GM12801 (cell line): ENCODE data around the gene EML1.

ENCODE experiments used
- TF ChIP-seq, protein P1 (sequence below): IDR thresholded peaks from one replicate; pipeline ENCODE4 v1.5.1; 2011; ENCODE audit warnings: control low read depth; ENCODE audit not compliant: insufficient read length; ENCODE audit errors: extremely low read depth

Gene EML1

DNA sequence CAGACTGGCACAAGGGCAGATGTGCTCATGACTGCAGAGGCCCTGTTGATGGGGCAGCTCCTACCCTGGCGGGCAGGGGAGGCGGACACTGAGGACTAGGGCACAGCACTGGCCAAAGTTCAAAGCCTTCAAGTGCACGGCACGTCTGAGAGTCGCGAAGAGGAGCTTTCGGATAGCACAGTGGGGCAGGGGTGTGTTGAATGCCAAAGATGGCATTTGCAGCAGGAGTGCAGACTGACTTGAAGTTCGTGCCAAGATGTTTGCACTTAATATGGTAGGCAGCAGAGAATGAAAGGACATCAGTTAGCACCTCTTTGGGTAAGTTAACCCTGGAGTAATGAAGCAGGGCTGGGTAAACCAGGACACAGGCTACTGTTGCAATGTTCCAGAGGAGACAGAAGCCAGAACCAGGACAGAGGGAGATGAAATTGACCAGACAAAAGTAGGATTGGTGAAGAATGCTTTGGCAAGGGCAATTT, 6.7 kb upstream of the EML1 start:
- TF ChIP-seq, protein P1, sequence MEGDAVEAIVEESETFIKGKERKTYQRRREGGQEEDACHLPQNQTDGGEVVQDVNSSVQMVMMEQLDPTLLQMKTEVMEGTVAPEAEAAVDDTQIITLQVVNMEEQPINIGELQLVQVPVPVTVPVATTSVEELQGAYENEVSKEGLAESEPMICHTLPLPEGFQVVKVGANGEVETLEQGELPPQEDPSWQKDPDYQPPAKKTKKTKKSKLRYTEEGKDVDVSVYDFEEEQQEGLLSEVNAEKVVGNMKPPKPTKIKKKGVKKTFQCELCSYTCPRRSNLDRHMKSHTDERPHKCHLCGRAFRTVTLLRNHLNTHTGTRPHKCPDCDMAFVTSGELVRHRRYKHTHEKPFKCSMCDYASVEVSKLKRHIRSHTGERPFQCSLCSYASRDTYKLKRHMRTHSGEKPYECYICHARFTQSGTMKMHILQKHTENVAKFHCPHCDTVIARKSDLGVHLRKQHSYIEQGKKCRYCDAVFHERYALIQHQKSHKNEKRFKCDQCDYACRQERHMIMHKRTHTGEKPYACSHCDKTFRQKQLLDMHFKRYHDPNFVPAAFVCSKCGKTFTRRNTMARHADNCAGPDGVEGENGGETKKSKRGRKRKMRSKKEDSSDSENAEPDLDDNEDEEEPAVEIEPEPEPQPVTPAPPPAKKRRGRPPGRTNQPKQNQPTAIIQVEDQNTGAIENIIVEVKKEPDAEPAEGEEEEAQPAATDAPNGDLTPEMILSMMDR = no peak

DNA sequence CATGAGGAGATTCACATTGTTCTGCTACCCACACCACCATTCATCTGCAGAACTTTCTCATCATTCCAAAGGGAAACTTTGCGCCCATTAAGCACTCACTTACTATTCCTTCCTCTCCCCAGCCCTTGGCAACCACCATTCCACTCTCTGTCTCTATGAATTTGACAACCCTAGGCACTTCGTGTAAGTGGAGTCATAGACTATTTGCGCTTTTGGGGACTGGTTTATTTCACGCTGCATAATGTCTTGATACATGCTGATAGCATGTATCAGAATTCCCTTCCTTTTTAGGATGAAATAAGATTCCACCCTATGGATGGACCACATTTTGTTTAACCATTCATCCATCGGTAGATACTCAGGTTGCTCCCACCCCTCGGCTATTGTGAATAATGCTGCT, 4.5 kb upstream of the EML1 start:
- TF ChIP-seq, protein P1 = no peak

DNA sequence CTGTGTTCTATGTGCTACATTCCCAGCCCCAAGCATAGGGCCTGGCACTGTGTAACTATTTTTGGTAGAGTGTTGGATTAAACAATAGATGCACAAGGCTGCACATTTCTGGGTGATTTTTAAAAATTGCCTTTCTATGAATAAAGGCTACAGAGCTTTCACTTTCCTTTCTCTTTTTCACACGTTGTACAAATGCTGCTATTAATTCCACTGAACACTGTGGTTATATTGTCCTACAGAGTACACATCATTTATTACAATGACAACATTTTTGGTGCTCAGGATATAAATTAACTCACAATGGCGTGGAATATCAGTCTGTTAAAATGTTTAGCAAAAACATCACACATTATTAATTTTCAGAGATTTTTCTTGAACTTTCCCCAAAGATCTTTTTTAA, 3.6 kb upstream of the EML1 start:
- TF ChIP-seq, protein P1 = no peak

DNA sequence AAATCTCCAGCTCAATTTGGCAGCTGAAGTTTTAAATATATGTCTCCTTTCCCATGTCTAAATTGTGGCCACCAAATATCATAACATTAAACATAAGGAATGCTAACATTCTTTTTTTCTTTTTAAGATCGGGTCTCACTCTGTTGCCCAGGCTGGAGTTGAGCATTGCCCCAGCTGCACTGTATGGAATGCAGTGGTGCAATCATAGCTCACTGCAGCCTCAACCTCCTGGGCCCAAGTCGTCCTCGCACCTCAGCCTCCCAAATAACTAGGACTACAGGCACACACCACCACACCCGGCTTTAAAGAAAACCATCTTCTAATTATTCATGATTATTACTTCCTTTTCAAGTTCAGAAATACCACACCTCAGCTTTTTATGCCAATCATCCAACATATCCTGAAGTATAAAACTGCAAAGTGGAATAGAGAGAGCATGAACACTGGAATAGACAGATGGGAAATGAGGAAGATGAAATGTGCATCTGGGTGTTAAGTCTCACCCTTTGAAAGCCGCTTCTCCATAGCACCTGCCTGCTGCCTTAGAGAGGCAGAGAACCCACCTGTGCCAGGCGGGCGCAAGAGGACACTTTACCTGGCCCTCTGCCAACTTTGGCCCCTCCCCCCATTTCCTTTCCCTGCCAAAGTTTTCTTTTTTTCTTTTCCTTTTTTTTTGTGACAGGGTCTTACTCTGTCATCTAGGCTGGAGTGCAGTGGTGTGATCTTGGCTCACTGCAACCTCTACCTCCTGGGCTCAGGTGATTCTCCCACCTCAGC, 2.8 kb upstream of the EML1 start:
- TF ChIP-seq, protein P1 = no peak

DNA sequence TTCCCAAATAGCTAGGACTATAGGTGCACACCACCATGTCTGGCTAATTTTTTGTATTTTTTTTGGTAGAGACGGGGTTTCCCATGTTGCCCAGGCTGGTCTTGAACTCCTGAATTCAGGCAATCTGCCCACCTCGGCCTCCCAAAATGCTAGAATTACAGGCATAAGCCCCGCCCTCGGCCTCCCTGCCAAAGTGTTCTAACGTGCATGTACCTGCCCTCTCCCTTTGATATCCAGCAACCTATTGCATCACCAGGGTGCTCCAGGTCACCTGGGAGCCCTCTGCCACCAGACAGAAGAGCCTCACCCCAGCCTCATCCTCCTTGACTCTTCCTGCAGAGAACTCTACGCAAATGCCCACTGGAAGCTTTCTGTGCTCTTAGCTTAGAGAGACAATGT, 2.2 kb upstream of the EML1 start:
- TF ChIP-seq, protein P1 = no peak

DNA sequence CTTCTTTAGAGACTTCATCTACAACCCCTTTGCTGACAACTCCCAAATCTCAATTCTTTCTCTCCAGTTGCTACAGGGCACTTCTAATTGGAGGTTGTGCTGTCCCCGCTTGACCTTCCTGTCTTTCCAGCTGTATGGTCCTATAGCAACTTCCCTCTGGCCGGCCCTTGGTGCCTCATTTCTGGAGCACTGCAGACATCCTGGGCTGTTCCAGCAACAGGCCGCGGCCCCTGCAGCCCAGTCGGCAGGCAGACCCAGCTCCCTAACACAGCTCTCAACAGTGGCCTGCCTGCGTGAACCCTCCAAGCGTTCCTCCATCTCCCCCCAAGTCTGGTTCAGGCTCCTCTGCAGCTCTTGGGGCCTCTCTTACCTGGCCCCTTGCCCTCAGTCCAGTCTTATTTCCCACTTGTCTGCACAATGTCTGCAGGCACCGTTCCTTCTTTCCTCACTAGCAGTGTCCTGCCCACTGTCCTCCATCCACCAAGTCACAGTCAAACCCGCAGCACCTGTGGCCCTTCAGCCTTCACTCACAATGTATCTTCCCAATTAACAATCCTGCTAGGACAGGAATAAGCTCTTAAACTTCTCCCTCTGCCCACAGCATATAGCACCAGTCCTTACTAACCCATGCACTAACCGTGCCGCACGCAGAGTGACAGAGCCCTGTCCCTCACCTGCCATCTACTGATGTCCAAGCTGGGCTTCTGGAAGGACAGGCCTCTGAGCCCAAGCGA, 1.6 kb upstream of the EML1 start:
- TF ChIP-seq, protein P1 = no peak

DNA sequence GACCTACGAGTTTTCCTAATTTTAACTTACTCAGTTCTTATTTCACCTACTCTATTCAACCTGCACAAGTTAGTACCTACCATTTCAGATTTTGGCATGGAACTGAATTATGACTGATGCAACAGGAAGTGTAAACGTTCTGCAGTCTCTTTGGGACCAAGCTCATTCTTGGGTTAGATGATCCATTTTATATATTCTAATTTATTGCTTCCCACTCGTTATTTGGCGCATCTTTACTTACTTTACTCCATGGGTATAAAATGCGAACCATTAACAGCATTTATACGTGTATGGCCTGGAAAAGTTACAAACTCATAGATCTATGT, 1.0 kb upstream of the EML1 start:
- TF ChIP-seq, protein P1 = no peak
